DMS153 (cell line): ENCODE measurements around the gene FADS1.

Experiments used
- DNase-seq: peaks from one replicate; lab custom pipeline; 2025; lab: John Stamatoyannopoulos, UW

Gene FADS1

DNA sequence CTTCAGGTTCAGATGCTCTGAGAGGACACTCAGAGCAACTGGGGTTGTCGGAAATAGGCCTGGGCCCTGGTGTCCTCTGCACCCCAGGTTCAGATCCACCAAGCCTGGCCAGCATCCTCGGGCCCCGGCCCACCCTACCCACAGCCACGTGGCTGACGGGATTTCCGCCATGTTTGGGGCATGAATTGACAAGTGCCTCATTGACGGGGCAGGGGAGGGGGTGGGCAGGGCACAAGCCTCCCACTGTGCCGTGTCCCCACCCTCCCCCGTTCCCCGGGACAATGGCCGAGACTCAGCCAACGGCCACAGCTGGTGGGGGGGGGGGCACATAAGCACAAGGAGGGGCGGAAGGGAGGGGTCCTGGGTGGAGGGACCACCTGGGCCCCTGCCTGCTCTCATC lies 55.9 kb downstream of the FADS1 start:
- DNase-seq, result no peak

DNA sequence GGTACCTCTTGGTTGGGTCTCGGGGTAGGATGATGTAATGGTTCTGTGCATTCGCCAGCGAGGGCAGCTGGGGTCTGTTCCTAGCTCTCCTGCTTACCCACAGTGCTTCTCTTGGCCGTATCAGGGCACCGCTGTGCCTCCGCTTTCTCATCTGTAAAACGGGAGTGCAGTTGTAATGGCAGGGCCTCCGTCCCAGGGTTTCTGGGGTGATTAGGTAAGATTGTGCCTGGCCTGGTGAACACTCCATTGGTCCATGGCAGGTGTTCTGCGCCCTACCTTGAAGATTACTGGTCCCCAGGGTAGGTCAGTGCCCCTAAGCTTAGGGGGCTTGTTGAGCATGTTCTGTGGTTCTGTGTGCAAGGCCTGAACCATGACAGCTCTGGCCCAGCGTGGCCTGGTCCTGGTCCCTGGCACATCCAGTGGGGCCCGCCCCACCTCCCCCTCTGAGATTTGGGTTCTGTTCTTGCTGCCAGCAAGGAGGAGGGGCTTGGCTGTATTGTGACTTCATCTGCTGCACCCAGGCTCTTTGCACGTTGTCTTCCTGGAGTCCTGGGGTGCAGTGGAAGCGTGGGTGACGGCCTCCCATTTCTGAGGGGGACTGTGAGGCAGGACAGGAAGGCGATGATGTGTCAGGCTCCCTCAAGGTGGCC lies 59.5 kb downstream of the FADS1 start:
- no peak for DNase-seq

DNA sequence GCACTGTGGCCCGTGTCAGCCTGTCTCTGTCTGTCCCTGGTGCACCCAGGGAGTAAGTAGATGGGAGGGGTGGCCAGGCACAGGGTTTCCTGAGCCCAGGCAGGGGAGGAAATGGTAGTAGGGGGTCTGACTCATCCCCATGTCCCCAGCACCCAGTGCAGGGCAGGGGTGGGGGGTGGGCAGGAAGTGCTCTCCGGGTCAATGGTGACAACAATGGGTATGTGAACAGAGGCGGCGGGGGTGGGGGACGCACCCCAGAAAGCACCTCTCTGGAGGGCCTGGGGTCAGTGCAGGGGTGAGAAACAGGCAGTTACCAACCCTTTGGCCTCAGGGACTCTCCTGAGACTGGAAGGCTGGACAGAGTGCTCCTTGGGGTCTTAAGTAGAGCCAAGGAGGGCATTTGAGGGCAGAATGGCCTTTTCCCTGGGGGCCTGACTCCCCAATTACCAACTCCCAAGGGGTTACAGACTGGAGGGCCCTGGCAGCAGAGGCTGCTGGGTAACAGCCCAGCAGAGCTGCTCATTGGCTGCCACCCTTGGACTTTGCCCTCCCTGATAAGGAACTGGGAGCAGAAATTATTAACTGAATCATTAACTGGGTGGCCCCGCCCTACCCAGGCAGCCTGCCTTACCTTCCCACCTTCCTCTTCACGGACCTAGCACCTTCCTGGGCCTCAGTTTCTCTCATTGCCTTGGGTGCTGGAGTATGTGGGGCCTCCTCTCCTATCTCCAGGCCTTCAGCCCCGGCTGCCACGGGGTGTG lies 60.2 kb downstream of the FADS1 start:
- no peak for DNase-seq

DNA sequence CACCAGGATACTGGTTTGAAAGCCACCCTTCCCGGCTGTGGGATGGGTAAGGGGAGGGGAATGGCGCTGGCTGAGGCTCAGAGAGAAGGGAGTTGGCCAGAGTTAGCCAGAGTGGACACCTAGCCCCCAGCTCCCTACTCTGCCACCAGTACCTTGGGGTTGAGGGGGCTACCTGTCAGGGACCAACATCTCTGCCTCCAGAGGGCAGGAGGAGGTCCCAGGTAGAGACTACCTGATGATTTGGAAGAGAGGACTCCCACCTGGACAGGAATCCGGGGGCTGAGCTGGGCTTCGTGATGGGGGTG lies 60.7 kb downstream of the FADS1 start:
- no peak for DNase-seq

DNA sequence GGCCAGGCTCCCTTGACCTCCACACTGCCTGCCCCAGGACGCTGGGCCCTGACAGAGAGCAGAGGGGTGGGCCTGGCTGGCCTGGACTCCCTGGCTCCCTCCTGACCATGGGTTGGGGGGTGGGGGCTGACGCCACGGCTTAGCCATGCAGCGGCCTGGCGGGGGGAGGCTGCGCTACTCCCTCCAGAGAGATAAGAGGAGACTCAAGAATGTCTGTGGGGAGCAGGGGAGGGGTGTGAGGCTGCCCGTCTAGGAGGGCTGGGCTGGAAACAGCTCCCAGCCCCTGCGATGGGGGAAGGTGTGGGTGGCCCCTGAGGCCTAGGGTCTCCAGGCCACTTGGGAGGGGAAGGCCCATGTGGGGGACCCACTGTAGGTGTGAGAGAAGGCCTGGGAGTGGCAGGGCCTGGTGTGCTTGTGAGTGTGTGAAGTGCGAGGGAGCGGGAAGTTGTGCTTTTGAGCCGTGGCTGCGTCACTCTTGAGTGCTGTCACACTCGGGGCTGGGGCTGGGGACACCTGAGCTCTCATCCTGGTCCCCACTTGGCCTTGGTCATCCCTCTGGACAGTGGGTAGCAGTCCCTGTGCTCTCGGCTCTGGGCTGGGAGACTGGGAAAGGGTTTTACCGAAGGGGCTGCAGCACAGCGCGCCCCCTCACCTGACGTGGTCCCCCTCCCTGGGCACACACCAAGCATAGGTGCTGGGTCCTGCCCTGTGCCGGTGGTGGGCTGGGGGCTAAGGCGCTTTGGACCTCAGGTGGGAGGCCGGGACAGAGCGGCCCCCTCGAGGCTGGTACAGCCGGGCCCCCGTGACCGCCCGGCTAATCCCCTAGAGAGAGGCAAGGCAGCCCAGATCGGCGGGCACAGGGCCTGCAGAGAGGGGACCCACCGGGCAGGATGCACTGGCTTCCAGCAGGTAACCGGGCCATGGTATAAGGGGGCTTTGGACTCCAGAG lies 62.0 kb downstream of the FADS1 start:
- DNase-seq, result no peak

DNA sequence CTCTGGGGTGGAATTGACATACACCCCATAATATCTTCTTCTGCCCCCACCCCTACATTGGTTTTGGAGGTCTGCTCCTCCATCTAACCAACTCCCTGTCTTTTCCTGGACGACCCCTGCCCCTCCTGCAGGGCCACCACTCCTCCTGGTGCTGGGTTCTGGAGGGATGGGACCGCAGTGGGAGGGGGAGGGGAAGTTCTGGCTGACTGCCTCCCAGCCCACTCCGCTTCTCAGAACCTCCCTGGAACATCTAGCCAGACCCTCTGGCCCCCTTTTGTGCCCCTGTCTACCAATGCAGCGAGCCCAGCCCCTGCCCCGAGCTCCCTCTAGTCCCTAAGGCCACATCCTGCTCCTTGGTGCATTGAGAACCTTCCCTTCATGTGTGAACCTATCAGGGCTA lies 63.1 kb downstream of the FADS1 start:
- no peak for DNase-seq

DNA sequence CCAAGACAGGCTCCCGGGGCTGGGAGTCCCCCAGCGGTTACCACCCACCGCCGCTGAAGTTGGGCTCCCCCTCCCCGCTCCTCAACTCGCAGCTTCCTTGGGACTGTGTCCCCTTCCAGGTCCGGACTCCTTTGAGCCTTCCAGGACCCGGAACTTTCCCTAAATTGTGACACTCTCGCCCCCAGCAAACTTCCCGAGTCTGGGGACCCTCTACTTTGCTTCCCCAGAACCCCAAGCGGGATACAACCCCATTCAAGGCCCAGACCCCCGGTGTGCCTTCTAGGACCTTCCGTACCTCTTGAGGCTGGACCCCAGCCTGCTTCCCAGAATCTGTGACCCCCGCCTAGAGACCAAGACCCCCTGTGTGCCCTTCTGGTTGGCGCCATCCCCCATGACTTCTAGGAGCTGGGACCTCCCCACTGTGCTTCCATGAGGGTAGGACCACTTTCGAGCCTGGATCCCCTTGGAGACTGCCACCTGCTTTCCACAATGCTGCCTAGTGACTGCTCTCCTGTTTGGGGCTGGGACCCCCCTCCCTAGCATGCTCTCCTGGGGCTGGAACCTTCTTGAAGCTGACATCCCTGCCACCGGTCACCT lies 63.8 kb downstream of the FADS1 start:
- no peak for DNase-seq

DNA sequence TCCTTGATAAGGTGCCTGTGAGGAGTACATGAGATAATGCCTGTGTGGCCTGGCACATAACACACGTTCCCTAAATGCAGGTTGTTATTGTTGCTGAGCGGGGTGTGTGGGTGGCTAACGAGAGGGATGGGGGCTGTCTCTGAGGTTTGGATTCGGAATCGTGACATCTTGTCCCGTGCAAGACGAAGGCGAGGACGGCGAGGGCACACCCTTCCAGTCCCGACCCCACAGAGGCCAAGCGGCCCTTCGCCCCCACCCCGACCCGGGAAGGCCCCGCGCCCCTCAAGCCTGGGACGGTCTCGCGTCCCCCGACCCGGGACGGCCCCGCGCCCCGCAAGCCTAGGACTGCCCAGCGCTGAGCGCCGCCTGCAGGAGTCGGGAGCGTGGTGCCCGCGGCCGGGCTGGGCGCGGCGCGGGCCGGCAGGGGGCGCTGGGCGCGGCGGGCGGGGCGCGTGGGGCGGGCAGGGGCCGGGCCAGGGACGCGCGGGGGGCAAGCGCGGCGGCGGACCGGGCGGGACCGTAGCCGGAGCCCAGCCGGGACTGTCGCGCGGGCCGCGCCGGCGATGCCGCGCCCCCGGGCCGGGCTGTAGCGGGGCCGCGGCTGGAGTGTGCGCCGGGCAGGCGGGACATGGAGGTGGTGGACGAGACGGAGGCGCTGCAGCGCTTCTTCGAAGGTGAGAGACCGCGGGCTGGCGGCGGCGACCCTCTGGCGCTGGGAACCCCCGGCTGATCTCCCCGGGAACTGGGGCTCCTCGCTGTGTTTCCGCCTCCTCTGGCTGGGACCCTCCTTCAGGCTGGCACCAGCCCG lies 64.5 kb downstream of the FADS1 start, which contains the start of gene MYRF:
MYRF (plus strand) TSS at position 520 of the 808 bp plus-strand sequence; CDS start at position 629, 109 bp downstream.
- DNase-seq, result no peak

DNA sequence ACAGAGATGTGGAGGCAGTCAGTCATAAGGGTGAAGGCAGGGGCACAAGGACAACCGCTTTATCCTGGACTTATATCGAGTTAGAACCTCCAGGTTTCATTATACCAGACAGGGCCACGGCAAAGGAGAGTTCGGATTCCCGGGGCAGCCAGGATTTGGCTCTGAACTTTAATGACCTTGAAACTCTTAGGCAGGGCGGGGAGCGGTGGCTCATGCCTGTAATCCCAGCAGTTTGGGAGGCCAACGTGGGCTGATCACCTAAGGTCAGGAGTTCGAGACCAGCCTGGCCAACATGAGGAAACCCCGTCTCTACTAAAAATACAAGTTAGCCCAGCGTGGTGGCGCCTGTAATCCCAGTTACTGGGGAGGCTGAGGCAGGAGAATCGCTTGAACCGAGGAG lies 65.4 kb downstream of the FADS1 start:
- no peak for DNase-seq

DNA sequence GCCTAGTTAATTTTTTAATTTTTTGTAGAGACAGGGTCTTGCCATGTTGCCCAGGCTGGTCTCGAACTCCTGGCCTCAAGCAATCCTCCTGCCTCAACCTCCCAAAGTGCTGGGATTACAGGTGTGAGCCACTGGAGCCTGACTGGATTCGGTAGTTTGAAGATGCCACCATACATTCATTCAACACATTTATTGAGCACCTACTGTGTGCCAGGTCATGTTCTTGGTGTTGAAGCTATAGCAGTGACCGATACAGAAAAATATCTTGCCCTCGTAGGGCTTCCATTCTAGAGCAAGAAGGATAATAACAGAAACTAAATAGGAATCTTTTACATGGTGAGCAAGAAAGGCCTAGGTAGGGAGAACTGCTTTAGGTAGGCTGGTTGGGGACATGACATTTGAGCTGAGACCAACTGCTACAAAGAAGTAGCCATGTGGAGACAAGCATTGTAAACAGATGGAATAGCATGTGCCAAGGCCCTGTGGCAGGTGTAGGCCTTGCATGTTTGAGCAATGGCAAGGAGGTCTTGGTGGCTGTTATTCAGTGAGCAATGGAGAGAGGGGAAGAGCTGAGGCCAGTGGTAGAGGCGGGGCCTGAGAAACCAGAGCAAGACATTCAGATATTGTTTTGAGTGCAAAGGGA lies 66.1 kb downstream of the FADS1 start:
- no peak for DNase-seq
